Panc1 (cell line): ENCODE measurements around the gene DNAJC10.

Source experiments
- CTCF ChIP-seq: fragments of 450-650 bp; IDR thresholded peaks from 2 replicates; pipeline ENCODE4 v1.5.1; 2017; ENCODE audit warnings: mild to moderate bottlenecking
- POLR2AphosphoS5 ChIP-seq: IDR thresholded peaks from 2 replicates; pipeline ENCODE4 v1.6.1; 2012; ENCODE audit warnings: mild to moderate bottlenecking, low read depth, low read length, moderate library complexity
- TCF7L2 ChIP-seq: IDR thresholded peaks from 2 replicates; pipeline ENCODE4 v1.6.1; 2011; ENCODE audit warnings: mild to moderate bottlenecking, low read depth, low read length, inconsistent platforms

GRCh38 chr2:182819412-182819811 lies 103.4 kb downstream of the DNAJC10 start:
- no peak for TF ChIP-seq CTCF
- no peak for TF ChIP-seq POLR2AphosphoS5
- TF ChIP-seq TCF7L2 = no peak
